Glomerular visceral epithelial cell (primary cell): ENCODE data around the gene XPA.
A peak's percentile ranks its signal among the peaks of the same experiment; 100 is the strongest.
"Not testable (repeated sequence)": the region's sequence is repeated elsewhere in the genome, so short reads cannot be mapped to it uniquely, and the experiment has no call there.

Experiments
- DNase-seq: peaks from one replicate; pipeline ENCODE4 v3.0.0-alpha.2; 2016; ENCODE audit errors: extremely low spot score

The XPA gene

GRCh38 chr9:97703437-97704344 is 6.6 kb upstream of the XPA start:
- DNase-seq = peak; percentile 87

- not testable (repeated sequence) for DNase-seq
These were observed 2.7 kb upstream of the XPA start for GRCh38 chr9:97699824-97700223.

- DNase-seq = not testable (repeated sequence)
These were observed 2.1 kb upstream of the XPA start for GRCh38 chr9:97699281-97699680.

GRCh38 chr9:97698865-97699264 is 1.7 kb upstream of the XPA start:
- no peak for DNase-seq

- DNase-seq = no peak
These were observed 697 bp upstream of the XPA start for GRCh38 chr9:97697837-97698236.

- DNase-seq = no peak
These were observed 941 bp downstream of the XPA start for GRCh38 chr9:97695995-97696802.

GRCh38 chr9:97695390-97695789 is 1.8 kb downstream of the XPA start:
- no peak for DNase-seq

- no peak for DNase-seq
These were observed 2.4 kb downstream of the XPA start for GRCh38 chr9:97694769-97695168.

- DNase-seq = no peak
These were observed 7.5 kb downstream of the XPA start for GRCh38 chr9:97689401-97690180.

- DNase-seq = no peak
These were observed 8.5 kb downstream of the XPA start for GRCh38 chr9:97688654-97689053.

GRCh38 chr9:97682242-97682641 is 14.9 kb downstream of the XPA start:
- DNase-seq = no peak

- no peak for DNase-seq
These were observed 21.5 kb downstream of the XPA start for GRCh38 chr9:97675655-97676054.

GRCh38 chr9:97673922-97674321 is 23.2 kb downstream of the XPA start:
- no peak for DNase-seq

- no peak for DNase-seq
These were observed 24.7 kb downstream of the XPA start for GRCh38 chr9:97672403-97672802.

- DNase-seq = no peak
These were observed 26.6 kb downstream of the XPA start for GRCh38 chr9:97670586-97670985.

- no peak for DNase-seq
These were observed 28.7 kb downstream of the XPA start for GRCh38 chr9:97668485-97668884.

- no peak for DNase-seq
These were observed 30.0 kb downstream of the XPA start for GRCh38 chr9:97666907-97667686.

GRCh38 chr9:97665742-97666141 is 31.4 kb downstream of the XPA start:
- no peak for DNase-seq

- no peak for DNase-seq
These were observed 36.3 kb downstream of the XPA start for GRCh38 chr9:97660847-97661246.

- DNase-seq = no peak
These were observed 36.8 kb downstream of the XPA start for GRCh38 chr9:97660340-97660739.

- no peak for DNase-seq
These were observed 37.4 kb downstream of the XPA start for GRCh38 chr9:97659771-97660170.
